ENCODE data around the gene CNNM1.

Gene CNNM1

GRCh38 chr10:99438890-99439289 lies 109.7 kb downstream of the CNNM1 start:
- TF ChIP-seq ARNT (IDR thresholded peaks at IDR 0.05), result no peak
- no peak for TF ChIP-seq HDGF (IDR thresholded peaks at IDR 0.05; ENCODE audit: borderline replicate concordance)
- no peak for TF ChIP-seq ZNF384 (IDR thresholded peaks at IDR 0.05)
- no peak for TF ChIP-seq PKNOX1 (IDR thresholded peaks at IDR 0.05)
- TF ChIP-seq CTBP1 (IDR thresholded peaks at IDR 0.05; ENCODE audit: borderline replicate concordance), result no peak
- no peak for TF ChIP-seq SUZ12 (IDR thresholded peaks at IDR 0.05)
- no peak for TF ChIP-seq FOXM1 (IDR thresholded peaks at IDR 0.05; ENCODE audit: borderline replicate concordance)
- TF ChIP-seq FOXA1 (IDR thresholded peaks at IDR 0.05), result no peak
- TF ChIP-seq LEF1 (IDR thresholded peaks at IDR 0.05; ENCODE audit: borderline replicate concordance), result no peak
- no peak for TF ChIP-seq FOXK2 (IDR thresholded peaks at IDR 0.05)
- TF ChIP-seq L3MBTL2 (conservative IDR thresholded peaks at IDR 0.05), result no peak
- no peak for TF ChIP-seq ELF4 (IDR thresholded peaks at IDR 0.05)
- TF ChIP-seq TARDBP (IDR thresholded peaks at IDR 0.05), result no peak
- no peak for TF ChIP-seq NFRKB (IDR thresholded peaks at IDR 0.05)
- no peak for TF ChIP-seq SP1 (IDR thresholded peaks at IDR 0.05)
- no peak for TF ChIP-seq BHLHE40 (IDR thresholded peaks at IDR 0.05; ENCODE audit: borderline replicate concordance)
- ChIA-PET POLR2A (interaction anchor here (1.6 kb wide), 1 partner anchor 8 kb away, joined by 9 read pairs; the partner anchor contains the start of gene GOT1), CTCF (interaction anchor here (0.6 kb wide), 2 partner anchors 1065 to 1753 kb away, joined by 3 read pairs; no protein-coding TSS in a partner anchor)
- DNase-seq (ENCODE audit: extremely low spot score), result no peak

- ChIA-PET CTCF (interaction anchor here (0.9 kb wide), 1 partner anchor 24 kb away, joined by 3 read pairs; no protein-coding TSS in a partner anchor), POLR2A (interaction anchor here (1.7 kb wide), 1 partner anchor 12 kb away, joined by 9 read pairs; the partner anchor contains the start of gene GOT1)
- TF ChIP-seq ZNF384 (IDR thresholded peaks at IDR 0.05) (no peak), FOXK2 (IDR thresholded peaks at IDR 0.05) (no peak), NFRKB (IDR thresholded peaks at IDR 0.05) (no peak), SUZ12 (IDR thresholded peaks at IDR 0.05) (no peak)
- no peak for DNase-seq (ENCODE audit: extremely low spot score)
Observed at GRCh38 chr10:99442394-99442793, 113.2 kb downstream of the CNNM1 start.

- ChIA-PET POLR2A (no interaction called here), CTCF (interaction anchor here (1.0 to 2.8 kb wide), 2 partner anchors 7 to 9 kb away, joined by 3 to 12 read pairs; no protein-coding TSS in a partner anchor)
- no peak for TF ChIP-seq LEF1 (IDR thresholded peaks at IDR 0.05; ENCODE audit: borderline replicate concordance)
- no peak for TF ChIP-seq SP1 (IDR thresholded peaks at IDR 0.05)
- TF ChIP-seq ELF4 (IDR thresholded peaks at IDR 0.05), result no peak
- TF ChIP-seq HDGF (IDR thresholded peaks at IDR 0.05; ENCODE audit: borderline replicate concordance), result no peak
- TF ChIP-seq ZNF384 (IDR thresholded peaks at IDR 0.05), result no peak
- no peak for TF ChIP-seq SUZ12 (IDR thresholded peaks at IDR 0.05)
- TF ChIP-seq PKNOX1 (IDR thresholded peaks at IDR 0.05), result no peak
- DNase-seq (ENCODE audit: extremely low spot score), result no peak
Observed at GRCh38 chr10:99443500-99443899, 114.3 kb downstream of the CNNM1 start.

Data from HEK293T (cell line).